Measurements from ENCODE around the gene ZMAT2. TPM values are rescaled to one million over a fixed set of nuclear protein-coding genes. Genes with fewer than 3 reads are reported as not detected.
"Not testable (repeated sequence)": the region's sequence is repeated elsewhere in the genome, so short reads cannot be mapped to it uniquely, and the experiment has no call there.

ZMAT2 gene
- total RNA-seq, 2 experiments from 2014 or later, result 64.8 to 67.2 TPM

DNA sequence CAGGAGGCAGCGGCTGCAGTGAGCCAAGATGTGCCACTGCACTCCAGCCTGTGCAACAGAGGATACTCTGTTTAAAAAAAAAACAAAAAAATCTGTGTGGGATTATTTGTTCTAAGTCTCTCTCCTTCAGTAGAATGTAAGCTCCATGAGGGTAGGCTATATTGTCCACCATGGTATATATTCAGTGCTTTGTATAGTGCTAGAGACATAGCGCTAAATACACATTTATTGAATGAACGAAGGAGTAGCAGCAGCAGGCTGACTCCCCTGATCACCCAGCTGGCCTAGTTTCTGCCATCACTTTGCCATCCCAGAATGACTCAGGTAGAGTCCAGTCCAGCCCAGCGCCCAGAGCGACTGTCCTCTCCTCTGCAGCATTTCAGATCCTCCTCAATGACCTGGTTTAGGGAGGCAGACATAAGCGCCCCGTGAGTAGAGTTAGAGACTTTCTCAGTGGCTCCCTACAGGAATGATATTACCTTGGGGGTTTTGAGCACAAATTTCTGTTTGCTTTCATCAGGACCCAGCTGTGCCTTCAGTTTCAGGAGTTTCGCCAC lies 9.8 kb upstream of the ZMAT2 start:
- no peaks in the 10 kb centered on the region for H3K9me3 Mint-ChIP-seq
- peaks cover 18% of the 10 kb centered on the region for H3K36me3 Mint-ChIP-seq
- peaks cover 31% of the 10 kb centered on the region for H3K4me1 Mint-ChIP-seq
- H3K27me3 Mint-ChIP-seq, result no peaks in the 10 kb centered on the region
- peak overlapping the region; percentile 99 for H3K27ac Mint-ChIP-seq
- no peak for DNase-seq
- peak overlapping the region; percentile 100 for H3K4me3 Mint-ChIP-seq

DNA sequence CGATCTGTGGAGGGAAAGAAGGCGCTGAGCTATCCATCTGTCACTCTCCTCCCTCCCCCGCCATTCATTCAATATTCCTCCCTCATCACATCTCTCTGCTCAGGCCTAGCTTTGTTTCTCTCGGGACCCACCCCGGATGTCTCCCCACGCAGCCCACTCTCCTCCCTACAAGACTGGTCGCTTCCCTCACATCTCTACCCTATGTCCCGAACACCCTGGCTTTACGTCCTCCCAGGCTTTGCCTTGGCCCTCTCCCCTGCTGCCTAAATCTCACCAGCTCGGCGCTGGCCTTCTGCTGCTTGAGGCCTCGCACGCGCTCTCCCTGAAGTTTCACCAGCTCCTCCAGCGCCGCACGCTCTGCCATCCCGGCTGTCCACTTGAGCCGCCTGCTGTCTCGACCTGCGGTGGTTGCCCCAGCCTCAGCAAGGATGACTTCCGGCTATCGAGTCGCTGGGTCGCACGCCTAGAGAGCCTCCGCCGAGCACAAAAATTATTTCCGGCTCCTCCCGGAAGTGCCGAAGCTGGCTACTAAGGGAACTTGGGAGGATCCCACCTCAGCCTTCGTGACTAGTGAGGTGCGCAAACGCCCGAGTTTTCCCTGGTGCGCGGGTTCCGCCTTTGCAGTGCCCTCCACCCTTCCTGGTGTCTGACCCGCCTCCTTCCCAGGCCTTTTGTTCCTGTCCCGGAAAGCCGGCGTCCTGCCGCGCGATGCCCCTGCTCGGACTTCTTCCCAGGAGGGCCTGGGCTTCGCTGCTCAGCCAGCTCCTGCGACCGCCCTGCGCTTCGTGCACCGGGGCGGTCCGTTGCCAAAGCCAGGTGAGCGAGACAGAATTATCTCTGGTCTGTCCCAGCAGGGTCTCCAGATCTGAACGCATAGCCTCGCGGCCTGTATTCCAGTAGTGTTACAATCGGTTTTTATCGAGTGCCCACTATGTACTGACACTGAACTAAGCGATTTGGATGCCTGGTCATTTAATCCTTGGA lies 9.0 kb upstream of the ZMAT2 start, which contains the start of the genes HARS1 and HARS2:
HARS1 (minus strand) TSS at position 430 of the 984 bp plus-strand sequence; CDS start at position 364, 66 bp downstream.
HARS2 (plus strand) TSS at position 515 of the 984 bp plus-strand sequence; CDS start at position 709, 194 bp downstream.
- Mint-ChIP-seq H3K4me1 (peaks cover 31% of the 10 kb centered on the region), H3K36me3 (peaks cover 18% of the 10 kb centered on the region), H3K4me3 (peak within 1 kb of the TSS; percentile 100), H3K27ac (peak within 1 kb of the TSS; percentile 99), H3K9me3 (no peaks in the 10 kb centered on the region), H3K27me3 (no peaks in the 10 kb centered on the region)
- peak; percentile 87 for DNase-seq

DNA sequence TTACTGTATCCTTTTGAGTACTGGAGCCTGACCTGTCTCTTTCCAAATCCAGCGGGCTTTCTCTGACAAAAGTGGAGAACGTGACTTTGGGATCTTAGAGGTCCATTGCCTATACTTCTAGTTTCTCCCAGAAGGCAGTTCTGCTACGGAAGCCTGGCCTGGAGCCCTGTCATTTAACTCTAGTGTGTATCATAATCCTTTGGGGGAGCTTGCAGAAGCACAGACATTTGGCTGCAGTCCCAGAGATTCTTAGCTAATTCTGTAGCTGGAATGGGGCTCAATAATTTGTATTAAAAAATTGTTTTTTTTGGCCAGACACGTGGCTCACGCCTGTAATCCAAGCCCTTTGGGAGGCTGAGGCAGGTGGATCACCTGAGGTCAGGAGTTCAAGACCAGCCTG lies 6.0 kb upstream of the ZMAT2 start:
- no peaks in the 10 kb centered on the region for H3K27me3 Mint-ChIP-seq
- no peaks in the 10 kb centered on the region for H3K9me3 Mint-ChIP-seq
- peaks cover 27% of the 10 kb centered on the region for H3K36me3 Mint-ChIP-seq
- peaks cover 21% of the 10 kb centered on the region for H3K4me1 Mint-ChIP-seq
- H3K4me3 Mint-ChIP-seq, result no peak overlapping the region
- H3K27ac Mint-ChIP-seq, result no peak overlapping the region
- no peak for DNase-seq

DNA sequence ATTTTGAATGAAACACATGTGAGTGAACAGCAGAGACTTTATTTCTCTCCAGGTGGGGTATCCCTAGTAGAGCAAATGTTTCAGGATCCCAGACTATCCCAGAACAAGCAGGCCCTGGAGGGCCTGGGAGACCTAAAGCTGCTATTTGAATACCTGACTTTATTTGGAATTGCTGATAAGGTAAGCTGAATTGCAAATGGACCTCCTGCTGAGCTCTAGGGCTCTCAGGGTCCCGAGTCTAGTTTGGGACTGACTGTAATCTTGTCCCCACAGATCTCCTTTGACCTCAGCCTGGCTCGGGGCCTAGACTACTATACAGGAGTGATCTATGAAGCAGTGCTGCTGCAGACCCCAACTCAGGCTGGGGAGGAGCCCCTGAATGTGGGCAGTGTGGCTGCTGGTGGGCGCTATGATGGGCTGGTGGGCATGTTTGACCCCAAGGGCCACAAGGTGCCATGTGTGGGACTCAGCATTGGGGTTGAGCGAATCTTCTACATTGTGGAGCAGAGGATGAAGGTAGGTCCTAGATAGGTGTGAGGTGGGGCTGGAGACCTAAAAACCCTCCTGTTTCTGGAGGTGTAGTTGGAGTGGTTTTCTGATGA lies 3.3 kb upstream of the ZMAT2 start:
- no peaks in the 10 kb centered on the region for H3K27me3 Mint-ChIP-seq
- H3K4me1 Mint-ChIP-seq, result peaks cover 22% of the 10 kb centered on the region
- H3K9me3 Mint-ChIP-seq, result no peaks in the 10 kb centered on the region
- peak overlapping the region; percentile 5 for H3K27ac Mint-ChIP-seq
- DNase-seq, result no peak
- H3K36me3 Mint-ChIP-seq, result peaks cover 36% of the 10 kb centered on the region
- no peak overlapping the region for H3K4me3 Mint-ChIP-seq

DNA sequence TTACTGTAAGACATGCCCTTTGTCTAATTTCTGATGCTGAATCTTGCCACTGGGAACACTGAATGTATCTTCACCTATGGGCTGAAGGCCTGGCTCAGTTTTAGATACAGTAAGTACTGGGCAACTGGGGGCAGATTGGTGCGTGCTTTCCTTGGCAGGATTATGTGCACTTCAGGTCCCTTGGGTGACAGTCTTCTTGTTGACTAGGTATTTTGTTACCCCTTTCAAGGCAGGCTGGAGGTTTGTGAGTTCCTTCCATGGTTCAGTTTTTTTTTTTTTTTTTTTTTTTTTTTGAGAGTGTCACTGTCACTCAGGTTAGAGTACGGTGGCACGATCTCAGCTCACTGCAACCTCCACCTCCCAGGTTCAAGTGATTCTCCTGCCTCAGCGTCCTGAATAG lies 7.6 kb downstream of the ZMAT2 start:
- DNase-seq, result no peak
- peaks cover 17% of the 10 kb centered on the region for H3K4me1 Mint-ChIP-seq
- peaks cover 9% of the 10 kb centered on the region for H3K27me3 Mint-ChIP-seq
- peaks cover 1% of the 10 kb centered on the region for H3K9me3 Mint-ChIP-seq
- no peak overlapping the region for H3K27ac Mint-ChIP-seq
- H3K4me3 Mint-ChIP-seq, result no peak overlapping the region
- H3K36me3 Mint-ChIP-seq, result peaks cover 24% of the 10 kb centered on the region

DNA sequence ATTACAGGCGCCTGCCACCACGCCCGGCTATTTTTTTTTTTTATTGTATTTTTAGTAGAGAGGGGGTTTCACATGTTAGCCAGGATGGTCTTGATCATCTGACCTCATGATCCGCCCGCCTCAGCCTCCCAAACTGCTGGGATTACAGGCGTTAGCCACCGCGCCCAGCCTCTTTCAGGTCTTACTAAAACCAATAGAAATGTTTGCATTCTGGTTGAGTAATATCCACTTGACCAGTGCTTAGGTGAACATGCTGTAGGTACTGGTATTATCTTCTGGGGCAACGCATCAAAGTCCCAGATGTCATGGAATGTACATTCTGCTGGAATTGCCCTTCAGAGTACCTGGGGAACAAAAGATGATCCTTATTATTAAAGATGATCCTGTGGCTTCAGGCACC lies 8.5 kb downstream of the ZMAT2 start:
- DNase-seq, H3K4me3 Mint-ChIP-seq, H3K27ac Mint-ChIP-seq, H3K27me3 Mint-ChIP-seq, H3K9me3 Mint-ChIP-seq: not testable (repeated sequence)
- Mint-ChIP-seq H3K4me1 (peaks cover 17% of the 10 kb centered on the region), H3K36me3 (peaks cover 20% of the 10 kb centered on the region)

DNA sequence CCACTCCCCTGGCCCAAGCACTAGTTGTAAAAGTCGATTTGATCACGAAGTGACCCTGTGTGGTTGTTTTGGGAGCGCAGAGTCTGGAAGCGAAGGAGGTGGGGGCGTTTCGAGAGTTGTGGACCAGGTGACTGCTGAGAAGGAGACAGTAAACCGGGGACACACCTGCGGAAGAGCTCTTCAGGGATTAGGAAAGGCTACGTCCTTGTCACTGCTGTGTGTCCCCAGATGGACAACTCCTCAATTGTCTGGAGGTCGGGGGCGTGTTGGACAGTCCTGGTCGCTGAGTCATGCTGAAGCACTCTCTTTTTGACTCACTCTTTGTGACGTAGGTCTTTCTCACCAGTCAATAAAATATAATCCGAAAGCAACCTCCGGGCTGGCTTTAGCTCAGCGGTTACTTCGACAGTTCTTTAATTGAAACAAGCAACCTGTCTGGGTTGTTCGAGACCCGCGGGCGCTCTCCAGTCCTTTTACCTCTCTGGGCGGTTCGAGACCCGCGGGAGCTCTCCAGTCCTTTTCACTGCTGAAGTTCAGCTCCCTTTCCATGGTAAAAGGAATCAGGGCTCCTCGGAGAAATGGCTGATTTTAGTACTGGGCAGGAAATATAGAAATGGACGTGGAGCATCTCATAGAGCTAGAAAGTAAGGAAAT lies 10.8 kb downstream of the ZMAT2 start:
- DNase-seq, result peak; percentile 86
- Mint-ChIP-seq H3K4me3 (peak overlapping the region; percentile 97), H3K27me3 (peaks cover 9% of the 10 kb centered on the region), H3K27ac (peak overlapping the region; percentile 96), H3K9me3 (peaks cover 1% of the 10 kb centered on the region), H3K36me3 (peaks cover 8% of the 10 kb centered on the region), H3K4me1 (peaks cover 12% of the 10 kb centered on the region)

DNA sequence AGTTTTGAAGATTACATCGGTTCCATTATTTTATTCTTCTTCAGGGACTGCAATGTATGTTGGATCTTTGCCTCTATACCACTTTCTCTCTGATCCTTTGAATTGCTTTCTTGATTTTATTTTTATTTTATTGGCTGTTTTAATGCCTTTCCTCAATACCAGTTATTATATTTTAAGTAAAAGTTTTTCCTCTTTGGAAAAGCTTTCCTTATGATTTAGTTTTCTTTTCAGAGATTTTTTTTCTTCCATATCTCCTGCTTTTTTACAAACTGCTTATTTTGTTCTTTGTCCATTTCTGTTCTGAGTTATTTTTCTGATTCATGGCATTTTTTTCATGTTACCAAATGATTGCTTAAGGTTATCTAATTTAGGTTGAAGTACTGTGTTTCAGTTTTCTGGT lies 11.5 kb downstream of the ZMAT2 start:
- no peak for DNase-seq
- Mint-ChIP-seq H3K27ac (no peak overlapping the region), H3K36me3 (peaks cover 6% of the 10 kb centered on the region), H3K4me1 (peaks cover 12% of the 10 kb centered on the region), H3K4me3 (peak overlapping the region; percentile 97), H3K9me3 (peaks cover 1% of the 10 kb centered on the region), H3K27me3 (peaks cover 9% of the 10 kb centered on the region)

DNA sequence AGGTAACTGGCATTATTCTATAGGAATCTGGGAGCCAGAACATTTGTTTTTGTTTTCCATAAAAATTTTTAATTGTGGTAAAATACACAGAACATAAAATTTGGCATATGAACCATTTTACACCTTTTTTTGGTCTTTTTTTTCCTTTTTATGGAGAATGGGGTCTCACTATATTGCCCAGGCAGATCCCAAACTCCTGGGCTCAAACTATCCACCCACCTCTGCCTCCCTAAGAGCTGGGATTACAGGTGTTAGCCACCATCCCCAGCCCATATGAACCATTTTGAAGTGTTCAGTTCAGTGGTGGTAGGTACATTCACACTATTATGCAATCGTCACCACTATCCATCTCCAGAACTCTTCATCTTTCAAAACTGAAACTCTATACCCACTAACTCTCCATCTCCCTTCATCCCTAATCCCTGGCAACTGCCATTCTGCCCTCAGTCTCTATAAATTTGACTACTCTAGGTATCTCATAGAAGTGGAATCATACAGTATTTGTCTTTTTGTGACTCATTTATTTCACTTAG lies 13.4 kb downstream of the ZMAT2 start:
- no peak for DNase-seq
- H3K27ac Mint-ChIP-seq, result no peak overlapping the region
- H3K36me3 Mint-ChIP-seq, result peaks cover 6% of the 10 kb centered on the region
- no peak overlapping the region for H3K4me3 Mint-ChIP-seq
- H3K9me3 Mint-ChIP-seq, result peaks cover 1% of the 10 kb centered on the region
- peaks cover 9% of the 10 kb centered on the region for H3K27me3 Mint-ChIP-seq
- H3K4me1 Mint-ChIP-seq, result peaks cover 12% of the 10 kb centered on the region

DNA sequence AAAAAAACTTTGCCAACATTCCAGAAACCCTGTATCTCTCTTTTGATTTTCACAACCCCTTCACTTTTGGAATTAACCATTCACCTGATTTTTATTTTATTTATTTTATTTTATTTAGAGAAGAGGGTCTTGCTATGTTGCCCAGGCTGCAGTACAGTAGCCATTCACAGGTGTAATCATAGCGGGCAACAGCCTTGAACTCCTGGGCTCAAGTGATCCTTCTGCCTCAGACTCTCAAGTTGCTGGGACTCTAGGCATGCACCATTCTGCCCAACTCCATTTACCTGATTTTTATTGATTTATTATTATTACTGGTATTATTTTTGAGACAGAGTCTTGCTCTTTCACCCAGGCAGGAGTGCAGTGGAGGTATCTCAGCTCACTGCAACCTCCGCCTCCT lies 16.0 kb downstream of the ZMAT2 start:
- H3K27me3 Mint-ChIP-seq, H3K36me3 Mint-ChIP-seq, H3K27ac Mint-ChIP-seq, DNase-seq, H3K9me3 Mint-ChIP-seq, H3K4me3 Mint-ChIP-seq: not testable (repeated sequence)
- H3K4me1 Mint-ChIP-seq, result peaks cover 10% of the 10 kb centered on the region

DNA sequence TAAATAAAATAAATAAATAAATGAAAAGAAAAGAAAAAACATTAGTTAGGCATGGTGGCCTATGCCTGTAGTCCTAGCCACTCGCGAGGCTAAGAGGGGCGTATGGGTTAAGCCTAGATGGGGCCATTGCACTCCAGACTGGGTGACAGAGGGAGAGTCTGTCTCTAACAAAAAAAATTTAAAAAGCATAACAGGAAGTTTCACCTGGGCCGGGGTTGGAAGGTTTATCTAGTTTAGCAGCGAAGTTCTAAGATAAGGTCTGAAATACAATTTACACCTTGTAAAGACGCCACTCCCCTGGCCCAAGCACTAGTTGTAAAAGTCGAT lies 18.0 kb downstream of the ZMAT2 start:
- H3K36me3 Mint-ChIP-seq, result no peaks in the 10 kb centered on the region

DNA sequence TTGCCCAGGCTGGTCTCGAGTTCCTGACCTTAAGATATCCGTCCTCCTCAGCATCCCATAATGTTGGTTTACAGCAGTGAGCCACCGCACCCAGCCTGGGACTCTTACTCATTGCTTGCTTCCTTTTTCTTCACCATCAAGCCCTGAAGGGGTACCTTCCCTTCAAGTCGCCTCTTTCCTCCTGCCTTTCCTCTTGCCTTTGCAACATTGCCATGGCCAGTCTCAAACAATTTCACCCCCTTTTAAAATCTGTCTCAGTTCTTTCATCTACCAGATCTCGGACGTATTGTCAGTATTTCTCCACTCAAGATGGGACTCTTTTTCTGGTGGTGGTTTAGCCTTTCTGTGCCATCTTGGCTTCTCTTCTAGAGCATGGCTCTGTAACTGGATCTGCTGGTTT lies 20.5 kb downstream of the ZMAT2 start:
- H3K27ac Mint-ChIP-seq, H3K4me1 Mint-ChIP-seq: not testable (repeated sequence)

More for the DNA sequence above, 18.0 kb downstream of the ZMAT2 start:
- Mint-ChIP-seq H3K4me3 (no peak overlapping the region), H3K27ac (no peak overlapping the region), H3K4me1 (peaks cover 5% of the 10 kb centered on the region), H3K9me3 (no peaks in the 10 kb centered on the region), H3K27me3 (peaks cover 16% of the 10 kb centered on the region)
- no peak for DNase-seq

DNA sequence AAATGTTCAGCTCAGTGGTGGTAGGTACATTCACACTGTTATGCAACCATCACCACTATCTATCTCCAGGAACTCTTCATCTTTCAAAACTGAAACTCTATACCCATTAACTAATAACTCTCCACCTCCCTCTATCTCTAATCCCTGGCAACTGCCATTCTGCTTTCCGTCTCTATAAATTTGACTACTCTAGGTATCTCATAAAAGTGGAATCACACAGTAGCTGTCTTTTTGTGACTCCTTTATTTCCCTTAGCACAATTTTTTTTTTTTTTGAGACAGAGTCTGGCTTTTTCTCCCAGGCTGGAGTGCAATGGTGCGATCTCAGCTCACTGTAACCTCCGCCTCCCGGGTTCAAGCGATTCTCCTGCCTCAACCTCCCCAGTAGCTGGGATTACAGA lies 21.1 kb downstream of the ZMAT2 start:
- Mint-ChIP-seq H3K27me3 (peaks cover 43% of the 10 kb centered on the region), H3K4me1 (peaks cover 11% of the 10 kb centered on the region)
- DNase-seq, H3K9me3 Mint-ChIP-seq, H3K36me3 Mint-ChIP-seq, H3K4me3 Mint-ChIP-seq, H3K27ac Mint-ChIP-seq: not testable (repeated sequence)

More for the DNA sequence above, 20.5 kb downstream of the ZMAT2 start:
- not testable (repeated sequence) for DNase-seq, H3K9me3 Mint-ChIP-seq, H3K4me3 Mint-ChIP-seq, H3K36me3 Mint-ChIP-seq
- H3K27me3 Mint-ChIP-seq, result peaks cover 36% of the 10 kb centered on the region

DNA sequence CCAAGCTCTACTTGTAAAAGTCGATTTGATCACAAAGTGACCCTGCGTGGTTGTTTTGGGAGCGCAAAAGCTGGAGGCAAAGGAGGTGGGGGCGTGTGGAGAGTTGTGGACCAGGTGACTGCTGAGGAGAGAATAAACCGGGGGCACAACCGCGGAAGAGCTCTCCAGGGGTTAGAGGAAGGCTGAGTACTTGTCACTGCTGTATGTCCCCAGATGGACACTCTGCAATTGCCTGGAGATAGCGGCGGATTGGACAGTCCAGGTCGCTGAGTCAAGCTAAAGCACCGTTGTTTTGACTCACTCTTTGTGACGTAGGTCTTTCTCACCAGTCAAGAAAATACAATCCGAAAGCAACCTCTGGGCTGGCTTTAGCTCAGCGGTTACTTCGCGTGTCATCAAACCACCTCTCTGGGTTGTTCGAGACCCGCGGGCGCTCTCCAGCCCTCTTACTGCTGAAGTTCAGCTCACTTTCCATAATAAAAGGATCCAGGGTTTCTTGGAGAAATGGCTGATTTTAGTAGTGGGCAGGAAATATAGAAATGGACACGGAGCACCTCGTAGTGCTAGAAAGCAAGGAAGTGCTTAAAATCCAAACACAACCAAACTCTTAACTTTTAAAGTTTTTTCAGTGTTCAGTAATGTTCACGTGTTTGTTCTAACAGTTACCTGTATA lies 25.7 kb downstream of the ZMAT2 start:
- Mint-ChIP-seq H3K27ac (peak overlapping the region; percentile 80), H3K36me3 (no peaks in the 10 kb centered on the region), H3K4me3 (peak overlapping the region; percentile 76), H3K27me3 (peaks cover 48% of the 10 kb centered on the region), H3K4me1 (peaks cover 6% of the 10 kb centered on the region), H3K9me3 (peaks cover 2% of the 10 kb centered on the region)
- DNase-seq, result peak; percentile 77

Measured in activated naive CD8-positive, alpha-beta T cell treated with anti-CD3 and anti-CD28 coated beads for 36 hours (primary cell).